ENCODE measurements around the gene PFDN6. TPM values are rescaled to one million over a fixed set of nuclear protein-coding genes. Genes with fewer than 3 reads are reported as not detected.
A peak's percentile ranks its signal among the peaks of the same experiment; 100 is the strongest.

PFDN6 gene
- total and polyA plus RNA-seq, 9 of the 15 experiments (the other 6 are each of a cell fraction or from before 2014, with no cell fraction given) = 6.8 to 475 (median 216) TPM

DNA sequence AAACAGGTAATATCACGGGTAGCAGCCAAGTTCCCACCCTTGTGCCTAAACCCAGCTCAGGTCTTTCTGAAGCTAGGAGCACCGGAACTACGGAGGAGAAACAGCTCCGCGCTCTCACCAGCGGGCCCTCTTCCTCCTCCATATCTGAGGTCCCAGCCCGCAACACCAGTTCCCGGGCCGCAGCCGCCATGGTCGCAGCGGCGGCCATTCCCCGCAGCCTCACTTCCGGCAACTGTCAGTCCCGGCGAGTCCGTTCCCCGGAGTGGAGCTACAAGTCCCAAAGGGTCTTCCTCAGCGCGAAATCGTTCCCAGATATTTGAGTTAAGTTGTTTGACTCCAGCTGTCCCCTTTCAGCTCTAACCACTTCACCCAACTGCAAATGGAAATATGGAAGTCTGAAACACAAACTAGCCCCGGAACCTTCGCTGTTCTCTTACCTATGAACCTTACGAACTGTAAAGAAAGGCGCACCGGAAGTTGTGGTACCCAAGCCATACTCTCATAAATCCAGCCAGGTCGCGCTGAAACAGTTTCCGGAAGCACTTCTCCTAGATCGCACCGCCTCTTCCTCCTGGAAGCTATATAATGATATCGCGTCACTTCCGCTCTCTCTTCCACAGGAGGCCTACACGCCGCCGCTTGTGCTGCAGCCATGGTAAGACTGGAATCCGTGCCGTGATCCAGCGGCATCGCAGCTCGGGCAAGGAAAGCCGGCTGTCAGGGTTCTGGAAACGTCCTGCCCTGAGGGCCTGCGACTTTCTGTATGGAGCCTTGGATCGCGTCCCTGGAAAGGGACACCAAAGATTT, 17.7 kb upstream of the PFDN6 start, which contains the start of the genes RPS18 and VPS52 (continued):
- TF ChIP-seq PTRF (tag; IDR thresholded peaks at IDR 0.05) = no peak
- TF ChIP-seq EGR1 (conservative IDR thresholded peaks at IDR 0.05) = no peak
- TF ChIP-seq, protein P1, sequence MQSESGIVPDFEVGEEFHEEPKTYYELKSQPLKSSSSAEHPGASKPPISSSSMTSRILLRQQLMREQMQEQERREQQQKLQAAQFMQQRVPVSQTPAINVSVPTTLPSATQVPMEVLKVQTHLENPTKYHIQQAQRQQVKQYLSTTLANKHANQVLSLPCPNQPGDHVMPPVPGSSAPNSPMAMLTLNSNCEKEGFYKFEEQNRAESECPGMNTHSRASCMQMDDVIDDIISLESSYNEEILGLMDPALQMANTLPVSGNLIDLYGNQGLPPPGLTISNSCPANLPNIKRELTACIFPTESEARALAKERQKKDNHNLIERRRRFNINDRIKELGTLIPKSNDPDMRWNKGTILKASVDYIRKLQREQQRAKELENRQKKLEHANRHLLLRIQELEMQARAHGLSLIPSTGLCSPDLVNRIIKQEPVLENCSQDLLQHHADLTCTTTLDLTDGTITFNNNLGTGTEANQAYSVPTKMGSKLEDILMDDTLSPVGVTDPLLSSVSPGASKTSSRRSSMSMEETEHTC (IDR thresholded peaks at IDR 0.05) = 0 out of 2 replicates have a peak, but pooled peaks have one; percentile 40
- peak; percentile 85; the same call in 1 of the 2 replicates for TF ChIP-seq NR2F6 (CRISPR knock-in tag; IDR thresholded peaks at IDR 0.05)
- TF ChIP-seq JUN (IDR thresholded peaks at IDR 0.05; ENCODE audit: borderline replicate concordance, low read depth, low read length) = peak; percentile 74; the same call in 1 of the 2 replicates
- 0 out of 2 replicates have a peak, but pooled peaks have one; percentile 26 for TF ChIP-seq JUN (CRISPR knock-in tag; IDR thresholded peaks at IDR 0.05; ENCODE audit: borderline replicate concordance)
- TF ChIP-seq SRSF1 (IDR thresholded peaks at IDR 0.05; ENCODE audit: low read depth, low read length) = no peak
- TF ChIP-seq PHF21A (IDR thresholded peaks at IDR 0.05; ENCODE audit: borderline replicate concordance, low read depth) = peak; percentile 8; the same call in 1 of the 2 replicates
- peak; percentile 11; the same call in 1 of the 2 replicates for TF ChIP-seq RFX5 (IDR thresholded peaks at IDR 0.05; ENCODE audit: low read depth, low read length)
- peak; percentile 91 for TF ChIP-seq TOE1 (IDR thresholded peaks at IDR 0.05; ENCODE audit: borderline replicate concordance)
- no peak for TF ChIP-seq TOE1 (CRISPR knock-in tag; IDR thresholded peaks at IDR 0.05; ENCODE audit: borderline replicate concordance, low read depth)
- no peak; the same call in 1 of the 2 replicates for TF ChIP-seq ZNF121 (CRISPR knock-in tag; conservative IDR thresholded peaks at IDR 0.05)
- TF ChIP-seq ZNF561 (CRISPR knock-in tag; conservative IDR thresholded peaks at IDR 0.05) = 0 out of 2 replicates have a peak, but pooled peaks have one; percentile 68
- peak; percentile 100 for TF ChIP-seq POLR2A (conservative IDR thresholded peaks at IDR 0.05)
- TF ChIP-seq ESRRB (CRISPR knock-in tag; IDR thresholded peaks at IDR 0.05; ENCODE audit: borderline replicate concordance) = no peak
- TF ChIP-seq, protein P2, sequence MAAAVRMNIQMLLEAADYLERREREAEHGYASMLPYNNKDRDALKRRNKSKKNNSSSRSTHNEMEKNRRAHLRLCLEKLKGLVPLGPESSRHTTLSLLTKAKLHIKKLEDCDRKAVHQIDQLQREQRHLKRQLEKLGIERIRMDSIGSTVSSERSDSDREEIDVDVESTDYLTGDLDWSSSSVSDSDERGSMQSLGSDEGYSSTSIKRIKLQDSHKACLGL (CRISPR knock-in tag; IDR thresholded peaks at IDR 0.05; ENCODE audit: borderline replicate concordance, poor library complexity, severe bottlenecking) = peak; percentile 89
- TF ChIP-seq, protein P3, sequence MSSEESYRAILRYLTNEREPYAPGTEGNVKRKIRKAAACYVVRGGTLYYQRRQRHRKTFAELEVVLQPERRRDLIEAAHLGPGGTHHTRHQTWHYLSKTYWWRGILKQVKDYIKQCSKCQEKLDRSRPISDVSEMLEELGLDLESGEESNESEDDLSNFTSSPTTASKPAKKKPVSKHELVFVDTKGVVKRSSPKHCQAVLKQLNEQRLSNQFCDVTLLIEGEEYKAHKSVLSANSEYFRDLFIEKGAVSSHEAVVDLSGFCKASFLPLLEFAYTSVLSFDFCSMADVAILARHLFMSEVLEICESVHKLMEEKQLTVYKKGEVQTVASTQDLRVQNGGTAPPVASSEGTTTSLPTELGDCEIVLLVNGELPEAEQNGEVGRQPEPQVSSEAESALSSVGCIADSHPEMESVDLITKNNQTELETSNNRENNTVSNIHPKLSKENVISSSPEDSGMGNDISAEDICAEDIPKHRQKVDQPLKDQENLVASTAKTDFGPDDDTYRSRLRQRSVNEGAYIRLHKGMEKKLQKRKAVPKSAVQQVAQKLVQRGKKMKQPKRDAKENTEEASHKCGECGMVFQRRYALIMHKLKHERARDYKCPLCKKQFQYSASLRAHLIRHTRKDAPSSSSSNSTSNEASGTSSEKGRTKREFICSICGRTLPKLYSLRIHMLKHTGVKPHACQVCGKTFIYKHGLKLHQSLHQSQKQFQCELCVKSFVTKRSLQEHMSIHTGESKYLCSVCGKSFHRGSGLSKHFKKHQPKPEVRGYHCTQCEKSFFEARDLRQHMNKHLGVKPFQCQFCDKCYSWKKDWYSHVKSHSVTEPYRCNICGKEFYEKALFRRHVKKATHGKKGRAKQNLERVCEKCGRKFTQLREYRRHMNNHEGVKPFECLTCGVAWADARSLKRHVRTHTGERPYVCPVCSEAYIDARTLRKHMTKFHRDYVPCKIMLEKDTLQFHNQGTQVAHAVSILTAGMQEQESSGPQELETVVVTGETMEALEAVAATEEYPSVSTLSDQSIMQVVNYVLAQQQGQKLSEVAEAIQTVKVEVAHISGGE (CRISPR knock-in tag; IDR thresholded peaks at IDR 0.05) = peak; percentile 98 to 99 (median 99)
- TF ChIP-seq MCM2 (IDR thresholded peaks at IDR 0.05; ENCODE audit: low read depth) = no peak
- no peak for TF ChIP-seq ILK (tag; IDR thresholded peaks at IDR 0.05; ENCODE audit: borderline replicate concordance, low read depth)
- TF ChIP-seq, protein P4, sequence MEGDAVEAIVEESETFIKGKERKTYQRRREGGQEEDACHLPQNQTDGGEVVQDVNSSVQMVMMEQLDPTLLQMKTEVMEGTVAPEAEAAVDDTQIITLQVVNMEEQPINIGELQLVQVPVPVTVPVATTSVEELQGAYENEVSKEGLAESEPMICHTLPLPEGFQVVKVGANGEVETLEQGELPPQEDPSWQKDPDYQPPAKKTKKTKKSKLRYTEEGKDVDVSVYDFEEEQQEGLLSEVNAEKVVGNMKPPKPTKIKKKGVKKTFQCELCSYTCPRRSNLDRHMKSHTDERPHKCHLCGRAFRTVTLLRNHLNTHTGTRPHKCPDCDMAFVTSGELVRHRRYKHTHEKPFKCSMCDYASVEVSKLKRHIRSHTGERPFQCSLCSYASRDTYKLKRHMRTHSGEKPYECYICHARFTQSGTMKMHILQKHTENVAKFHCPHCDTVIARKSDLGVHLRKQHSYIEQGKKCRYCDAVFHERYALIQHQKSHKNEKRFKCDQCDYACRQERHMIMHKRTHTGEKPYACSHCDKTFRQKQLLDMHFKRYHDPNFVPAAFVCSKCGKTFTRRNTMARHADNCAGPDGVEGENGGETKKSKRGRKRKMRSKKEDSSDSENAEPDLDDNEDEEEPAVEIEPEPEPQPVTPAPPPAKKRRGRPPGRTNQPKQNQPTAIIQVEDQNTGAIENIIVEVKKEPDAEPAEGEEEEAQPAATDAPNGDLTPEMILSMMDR (IDR thresholded peaks at IDR 0.05 in 2 of 3, conservative IDR thresholded peaks at IDR 0.05 in 1 of 3; ENCODE audit: insufficient read depth in 2 of 3, low read depth in 1 of 3, low read length in 3 of 3) = no peak

Measured in K562 (cell line).